Measurements from ENCODE around the gene PPP2R5C.
"Not testable (repeated sequence)": the region's sequence is repeated elsewhere in the genome, so short reads cannot be mapped to it uniquely, and the experiment has no call there.

The PPP2R5C gene

DNA sequence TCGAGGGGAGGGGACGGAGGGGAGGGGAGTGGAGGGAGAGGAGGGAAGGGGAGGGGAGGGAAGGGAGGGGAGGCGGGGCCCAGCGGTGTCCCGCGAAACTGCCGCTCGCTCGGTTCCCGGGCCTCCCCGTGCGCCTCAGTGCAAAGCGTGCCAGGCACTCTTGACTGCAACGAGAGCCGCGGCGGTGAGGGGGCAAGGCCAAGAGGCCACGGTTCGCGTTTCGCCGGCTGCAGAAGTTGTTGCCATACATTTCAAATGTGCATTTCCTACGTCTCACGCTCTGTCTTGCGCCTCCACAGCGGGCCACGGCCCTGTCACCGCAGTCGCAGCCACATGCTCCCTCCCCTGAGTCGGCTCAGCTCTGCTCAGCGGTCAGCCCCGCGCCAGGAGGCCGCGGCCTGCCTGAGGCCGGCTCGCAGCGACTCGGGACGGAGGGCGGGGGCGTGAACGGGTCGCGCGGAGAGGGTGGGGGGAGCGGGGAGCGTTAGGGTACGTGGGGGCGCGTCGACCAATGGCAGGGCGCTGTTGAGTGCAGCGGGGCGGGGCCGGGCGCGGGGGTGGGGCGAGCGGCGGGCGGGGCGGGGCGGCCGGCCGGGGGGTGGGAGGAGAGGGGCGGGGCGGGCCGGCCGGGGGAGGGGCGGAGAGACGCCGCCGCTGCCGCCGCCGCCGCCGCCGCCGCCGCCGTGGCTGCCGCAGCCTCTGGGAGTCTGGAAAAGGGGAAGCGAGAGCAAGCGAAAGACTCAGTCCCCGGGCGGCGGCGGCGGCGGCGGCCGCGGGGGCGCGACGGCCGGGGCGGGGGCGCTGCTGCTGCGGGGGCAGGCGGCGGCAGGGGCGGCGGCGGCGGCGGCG, at the start of gene PPP2R5C:
Gene PPP2R5C (plus strand): TSS at position 678 of the 849 bp plus-strand sequence. CDS start 185 bp downstream, outside the sequence.
- DNase-seq = peak in 56 of 58 donors; percentile 43 to 95 (median 83)

DNA sequence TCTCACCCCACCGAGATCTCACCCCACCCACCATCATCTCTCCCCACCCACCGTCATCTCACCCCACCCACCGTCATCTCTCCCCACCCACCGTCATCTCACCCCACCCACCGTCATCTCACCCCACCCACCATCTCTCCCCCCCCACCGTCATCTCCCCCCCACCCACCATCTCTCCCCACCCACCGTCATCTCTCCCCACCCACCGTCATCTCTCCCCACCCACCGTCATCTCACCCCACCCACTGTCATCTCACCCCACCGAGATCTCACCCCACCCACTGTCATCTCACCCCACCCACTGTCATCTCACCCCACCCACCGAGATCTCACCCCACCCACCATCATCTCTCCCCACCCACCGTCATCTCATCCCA, 49.7 kb upstream of the PPP2R5C start:
- DNase-seq = not testable (repeated sequence)

GRCh38 chr14:101712341-101712740, 49.2 kb upstream of the PPP2R5C start:
- not testable (repeated sequence) for DNase-seq

GRCh38 chr14:101713091-101713490, 48.4 kb upstream of the PPP2R5C start:
- not testable (repeated sequence) for DNase-seq

DNA sequence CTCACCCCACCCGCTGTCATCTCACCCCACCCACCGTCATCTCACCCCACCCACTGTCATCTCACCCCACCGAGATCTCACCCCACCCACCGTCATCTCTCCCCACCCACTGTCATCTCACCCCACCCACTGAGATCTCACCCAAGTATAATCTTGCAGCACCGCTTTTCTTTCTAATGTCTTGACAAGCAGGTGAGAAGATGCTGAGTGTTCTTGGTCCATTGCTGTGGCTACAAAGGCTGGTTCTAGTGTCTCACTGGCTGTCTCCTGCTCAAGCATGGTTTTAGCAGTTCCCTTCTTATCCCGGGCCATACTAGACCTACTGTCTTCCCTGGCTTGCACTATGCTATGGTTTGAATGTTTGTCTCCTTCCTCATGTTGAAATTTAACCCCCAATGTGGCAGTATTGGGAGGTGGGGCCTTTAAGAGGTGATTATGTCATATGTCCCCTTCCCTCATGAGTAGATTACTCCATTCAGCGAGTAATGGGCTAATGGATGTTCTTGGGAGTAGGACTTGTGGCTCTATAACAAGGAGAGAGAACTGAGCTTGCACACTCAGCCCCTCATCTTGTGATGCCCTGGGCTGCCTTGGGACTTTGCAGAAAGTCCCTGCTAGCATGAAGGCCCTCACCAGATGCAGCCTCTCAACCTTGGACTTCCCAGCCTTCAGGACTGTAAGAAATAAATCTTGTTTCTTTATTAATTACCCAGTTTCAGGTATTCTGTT, 47.7 kb upstream of the PPP2R5C start:
- DNase-seq = no peak

DNA sequence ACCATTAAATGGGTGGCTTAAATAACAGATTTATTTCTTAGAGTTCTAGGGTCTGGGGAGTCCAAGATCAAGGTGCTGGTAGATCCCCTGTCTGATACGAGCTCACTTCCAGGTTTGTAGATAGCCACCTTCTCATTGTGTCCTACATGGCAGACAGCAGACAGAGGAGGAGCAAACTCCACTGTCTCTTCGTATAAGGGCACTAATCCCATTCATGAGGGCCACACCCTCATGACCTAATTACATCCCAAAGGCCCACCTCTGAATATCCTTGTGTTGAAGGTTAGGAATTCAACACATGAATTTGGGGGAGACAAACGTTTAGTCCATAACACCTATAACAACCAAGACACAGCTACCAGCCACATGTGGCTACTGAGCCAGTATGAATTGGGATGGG, 47.1 kb upstream of the PPP2R5C start:
- DNase-seq = no peak

- no peak for DNase-seq
Measured at GRCh38 chr14:101715210-101716076, 46.1 kb upstream of the PPP2R5C start.

- DNase-seq = no peak
Measured at GRCh38 chr14:101716077-101716950, 45.2 kb upstream of the PPP2R5C start.

DNA sequence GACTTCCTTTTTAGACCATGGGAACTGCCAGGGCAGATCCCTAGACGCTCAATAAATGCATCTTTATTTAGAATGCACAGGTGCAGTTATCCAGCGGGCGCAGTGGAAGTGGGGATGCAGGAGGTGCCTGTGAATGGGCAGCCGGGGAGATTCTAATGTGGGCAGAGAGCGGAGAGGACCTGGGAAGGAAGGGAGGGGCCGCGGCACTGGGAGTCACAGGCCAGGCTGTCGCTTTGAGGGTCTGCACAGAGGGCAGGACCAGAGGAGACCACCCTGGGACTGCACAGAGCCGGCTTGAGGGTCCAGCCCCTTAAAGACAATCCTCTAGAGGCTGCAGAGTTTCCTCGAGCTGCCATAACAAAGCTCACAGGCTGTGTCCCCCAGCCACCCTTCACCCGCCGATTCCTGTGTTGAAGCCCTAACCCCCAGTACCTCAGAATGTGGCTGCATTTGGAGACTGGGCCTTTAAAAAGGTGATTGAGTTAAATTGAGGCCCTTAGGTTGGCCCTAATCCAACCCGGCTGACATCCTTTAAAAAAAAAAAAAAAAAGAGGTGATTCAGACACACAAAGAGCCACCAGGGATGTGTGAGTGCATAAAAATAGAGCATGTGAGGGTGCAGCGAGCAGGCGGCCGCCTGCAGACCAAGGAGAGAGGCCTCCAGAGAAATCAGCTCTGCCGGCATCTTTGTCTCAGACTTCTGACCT, 44.4 kb upstream of the PPP2R5C start:
- DNase-seq = no peak

DNA sequence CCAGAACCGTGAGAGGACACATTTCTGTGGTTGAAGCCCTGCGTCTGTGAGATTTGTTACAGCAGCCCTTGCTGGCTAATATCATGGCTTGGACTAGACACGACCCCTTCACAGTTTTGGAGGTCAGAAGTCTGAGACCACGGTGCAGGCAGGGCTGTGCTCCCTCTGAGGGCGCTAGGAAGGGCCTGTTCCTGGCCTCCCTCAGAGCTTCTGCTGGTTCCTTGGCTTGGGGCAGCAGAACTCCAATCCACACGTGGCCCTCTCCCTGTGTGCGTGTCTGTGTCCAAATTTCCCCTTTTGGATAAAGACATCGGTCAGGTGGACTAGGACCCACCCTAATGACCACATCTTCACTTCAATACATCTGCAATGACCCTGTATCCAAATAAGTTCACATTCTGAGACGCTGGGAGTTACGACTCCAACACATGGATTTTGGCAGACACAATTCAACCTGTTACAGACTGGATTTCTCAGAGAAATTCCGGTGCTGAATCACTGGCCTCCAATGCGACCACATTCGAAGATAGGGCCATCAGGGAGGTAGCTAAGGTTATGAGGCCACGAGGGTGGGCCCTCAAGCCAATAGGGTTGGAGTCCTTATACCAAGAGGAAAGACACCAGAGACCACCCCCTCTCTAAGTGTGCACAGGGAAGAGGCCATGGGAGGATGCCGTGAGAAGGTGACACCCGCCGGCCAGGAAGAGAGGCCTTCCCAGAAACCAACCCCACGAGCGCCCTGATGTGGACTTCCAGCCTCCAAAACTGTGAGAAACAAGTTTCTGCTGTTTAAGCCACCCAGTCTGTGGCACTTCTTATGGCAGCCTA, 43.6 kb upstream of the PPP2R5C start:
- no peak for DNase-seq

DNA sequence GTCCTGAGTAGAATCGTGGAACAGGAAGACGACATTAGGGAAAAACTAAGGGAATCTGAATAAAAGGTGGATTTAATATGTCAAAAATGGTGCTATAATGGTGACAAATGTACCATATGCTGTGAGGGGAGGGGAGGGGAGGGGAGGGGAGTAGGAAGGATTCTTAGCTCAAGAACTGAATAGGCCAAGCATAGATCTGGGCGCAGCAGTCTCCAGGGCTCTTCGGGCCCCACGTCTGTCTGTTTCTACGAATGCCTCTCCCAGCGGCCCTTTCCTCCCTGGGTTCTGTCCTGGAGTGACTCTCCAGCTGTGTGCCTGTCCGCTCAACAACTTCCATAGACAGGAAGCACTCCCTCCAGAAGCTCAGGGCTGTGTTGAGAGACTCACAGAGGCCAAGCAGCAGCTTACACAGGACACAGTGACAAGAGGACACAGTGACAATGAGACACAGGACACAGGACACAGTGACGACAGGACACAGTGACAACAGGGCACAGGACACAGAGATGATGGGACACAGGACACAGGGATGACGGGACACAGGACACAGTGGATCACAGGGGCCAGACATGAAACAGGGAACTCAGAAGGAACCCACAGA, 42.4 kb upstream of the PPP2R5C start:
- no peak for DNase-seq

DNA sequence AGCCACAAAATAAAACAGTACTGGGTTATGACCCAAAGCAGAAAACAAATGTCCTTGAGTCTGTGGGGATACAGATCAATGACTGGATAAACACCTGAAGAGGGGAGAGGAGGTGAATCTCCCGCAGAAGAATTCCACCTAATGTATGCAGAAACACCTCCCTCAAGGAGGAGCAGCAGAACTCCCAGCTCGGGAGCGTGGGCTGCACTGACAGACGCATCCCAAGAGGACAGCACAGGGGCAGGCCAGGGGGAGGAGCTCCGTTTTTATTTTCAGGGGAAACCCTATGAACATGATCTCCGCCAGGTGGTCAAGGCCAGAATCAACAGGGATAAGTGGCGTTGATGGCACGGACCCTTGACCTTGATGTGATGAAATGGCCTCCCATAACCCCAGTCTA, 41.8 kb upstream of the PPP2R5C start:
- DNase-seq = peak in 1 of 58 donors; percentile 25

DNA sequence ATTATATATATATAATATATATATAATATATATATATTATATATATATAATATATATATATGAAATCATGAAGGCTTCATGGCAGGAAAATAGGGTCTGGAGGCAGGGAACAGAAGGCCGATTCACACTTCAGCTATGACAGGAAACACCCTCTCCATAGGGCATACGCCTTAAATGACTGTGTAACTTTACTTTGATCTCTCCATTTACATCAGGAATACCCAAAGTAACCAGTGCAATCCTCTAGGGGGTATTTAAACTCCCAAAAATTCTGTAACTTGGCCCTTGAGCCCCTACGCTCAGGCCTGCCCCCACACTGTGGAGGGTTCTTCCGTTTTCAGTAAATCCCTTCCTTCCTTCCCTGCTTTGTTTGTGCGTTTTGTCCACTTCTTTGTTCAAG, 40.4 kb upstream of the PPP2R5C start:
- DNase-seq = no peak

GRCh38 chr14:101721951-101722661, 39.4 kb upstream of the PPP2R5C start:
- no peak for DNase-seq

DNA sequence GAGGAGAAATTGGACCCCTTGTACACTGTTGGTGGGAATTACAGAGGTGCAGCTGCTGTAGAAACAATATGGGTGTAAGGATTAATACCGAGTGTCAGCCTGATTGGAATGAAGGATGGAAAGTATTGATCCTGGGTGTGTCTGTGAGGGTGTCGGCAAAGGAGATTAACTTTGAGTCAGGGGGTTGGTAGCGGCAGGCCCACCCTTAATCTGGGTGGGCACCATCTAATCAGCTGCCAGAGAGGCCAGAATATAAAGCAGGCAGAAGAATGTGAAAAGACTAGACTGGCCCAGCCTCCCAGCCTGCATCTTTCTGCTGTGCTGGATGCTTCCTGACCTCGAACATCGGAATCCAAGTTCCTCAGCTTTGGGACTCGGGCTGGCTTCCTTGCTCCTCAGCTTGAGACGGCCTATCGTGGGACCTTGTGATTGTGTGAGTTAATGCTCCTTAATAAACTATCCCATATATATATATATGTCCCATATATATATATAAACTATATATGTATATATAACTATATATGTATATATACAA, 38.4 kb upstream of the PPP2R5C start:
- no peak for DNase-seq

- DNase-seq = not testable (repeated sequence)
Measured at GRCh38 chr14:101725652-101726051, 35.9 kb upstream of the PPP2R5C start.

GRCh38 chr14:101726295-101726953, 35.1 kb upstream of the PPP2R5C start:
- DNase-seq = no peak
